ENCODE data around the gene DOCK10.

Gene DOCK10

GRCh38 chr2:225030893-225031292 lies 11.4 kb downstream of the DOCK10 start:
- Histone ChIP-seq H3K4me1 (no peaks in the 10 kb centered on the region), H3K9me3 (no peaks in the 10 kb centered on the region), H3K4me3 (ENCODE audit: low read depth, low read length) (no peak overlapping the region), H3K27me3 (no peaks in the 10 kb centered on the region), H3K36me3 (no peaks in the 10 kb centered on the region)
- no peak for TF ChIP-seq CTCF (IDR thresholded peaks at IDR 0.05; ENCODE audit: low read depth, low read length)
- DNase-seq = no peak

GRCh38 chr2:225030203-225030602 lies 12.1 kb downstream of the DOCK10 start:
- no peak for DNase-seq
- Histone ChIP-seq H3K36me3 (no peaks in the 10 kb centered on the region), H3K27me3 (no peaks in the 10 kb centered on the region), H3K4me3 (ENCODE audit: low read depth, low read length) (no peak overlapping the region), H3K4me1 (no peaks in the 10 kb centered on the region), H3K9me3 (no peaks in the 10 kb centered on the region)
- TF ChIP-seq CTCF (IDR thresholded peaks at IDR 0.05; ENCODE audit: low read depth, low read length) = no peak

GRCh38 chr2:225028572-225028971 lies 13.7 kb downstream of the DOCK10 start:
- H3K27me3 ChIP-seq = no peaks in the 10 kb centered on the region
- no peaks in the 10 kb centered on the region for H3K4me1 ChIP-seq
- DNase-seq = no peak
- H3K4me3 ChIP-seq (ENCODE audit: low read depth, low read length) = no peak overlapping the region
- H3K36me3 ChIP-seq = no peaks in the 10 kb centered on the region
- no peak for TF ChIP-seq CTCF (IDR thresholded peaks at IDR 0.05; ENCODE audit: low read depth, low read length)
- no peaks in the 10 kb centered on the region for H3K9me3 ChIP-seq

GRCh38 chr2:225027061-225027762 lies 15.1 kb downstream of the DOCK10 start:
- Histone ChIP-seq H3K4me1 (no peaks in the 10 kb centered on the region), H3K27me3 (no peaks in the 10 kb centered on the region), H3K36me3 (no peaks in the 10 kb centered on the region), H3K9me3 (no peaks in the 10 kb centered on the region), H3K4me3 (ENCODE audit: low read depth, low read length) (no peak overlapping the region)
- DNase-seq = no peak
- no peak for TF ChIP-seq CTCF (IDR thresholded peaks at IDR 0.05; ENCODE audit: low read depth, low read length)

- no peak overlapping the region for H3K4me3 ChIP-seq (ENCODE audit: low read depth, low read length)
- no peaks in the 10 kb centered on the region for H3K4me1 ChIP-seq
- no peak for DNase-seq
- no peaks in the 10 kb centered on the region for H3K27me3 ChIP-seq
- H3K36me3 ChIP-seq = no peaks in the 10 kb centered on the region
- no peaks in the 10 kb centered on the region for H3K9me3 ChIP-seq
- TF ChIP-seq CTCF (IDR thresholded peaks at IDR 0.05; ENCODE audit: low read depth, low read length) = no peak
Measured at GRCh38 chr2:225025917-225026571, 16.2 kb downstream of the DOCK10 start.

GRCh38 chr2:225022188-225022587 lies 20.1 kb downstream of the DOCK10 start:
- DNase-seq = no peak

More at GRCh38 chr2:225022188-225022587, 20.1 kb downstream of the DOCK10 start:
- no peaks in the 10 kb centered on the region for H3K9me3 ChIP-seq
- H3K4me3 ChIP-seq (ENCODE audit: low read depth, low read length) = no peak overlapping the region
- H3K36me3 ChIP-seq = no peaks in the 10 kb centered on the region
- peaks cover 6% of the 10 kb centered on the region for H3K4me1 ChIP-seq
- no peaks in the 10 kb centered on the region for H3K27me3 ChIP-seq
- TF ChIP-seq CTCF (IDR thresholded peaks at IDR 0.05; ENCODE audit: low read depth, low read length) = no peak

Measured in BE2C (cell line).